Aorta (tissue), 5 donors: ENCODE results near the gene SYNJ2. TPM values are rescaled to one million over a fixed set of nuclear protein-coding genes. Genes with fewer than 3 reads are reported as not detected.

Experiments
- ATAC-seq: fragments of 200-7000 bp; cut with Tn5 transposase; one replicate; pipeline ENCODE4 v1.9.1; 2022; ENCODE audit warnings: moderate library complexity; ENCODE audit not compliant: low FRiP score
- DNase-seq, 2 donors: peaks; one replicate each; pipeline ENCODE4 v3.0.0-alpha.2; 2020
- H3K27ac ChIP-seq, 2 donors: one replicate each; pipeline ENCODE4 v1.5.1; 2013; ENCODE audit warnings: low read length in 2 of 2, mild to moderate bottlenecking in 2 of 2, moderate library complexity in 2 of 2, control low read depth in 1 of 2, inconsistent platforms in 1 of 2, low read depth in 1 of 2
- H3K27me3 ChIP-seq, 2 donors: one replicate each; pipeline ENCODE4 v1.6.1; 2013; ENCODE audit warnings: control low read depth in 1 of 2, low read length in 1 of 2, mild to moderate bottlenecking in 1 of 2, moderate library complexity in 1 of 2; ENCODE audit not compliant: insufficient read depth in 2 of 2, control insufficient read depth in 1 of 2
- H3K36me3 ChIP-seq, 2 donors: one replicate each; pipeline ENCODE4 v1.6.1; 2013; ENCODE audit warnings: control low read depth in 1 of 2, low read length in 1 of 2, mild to moderate bottlenecking in 1 of 2; ENCODE audit not compliant: insufficient read depth in 2 of 2, control insufficient read depth in 1 of 2
- H3K4me1 ChIP-seq, 2 donors: one replicate each; pipeline ENCODE4 v1.6.1; 2013; ENCODE audit warnings: low read length in 2 of 2, control low read depth in 1 of 2, mild to moderate bottlenecking in 1 of 2, moderate library complexity in 1 of 2; ENCODE audit not compliant: insufficient read depth in 2 of 2, control insufficient read depth in 1 of 2
- H3K4me3 ChIP-seq, 2 donors: one replicate each; pipeline ENCODE4 v1.5.1; 2013; ENCODE audit warnings: low read length in 2 of 2, control low read depth in 1 of 2, mild to moderate bottlenecking in 1 of 2
- H3K9me3 ChIP-seq: one replicate; pipeline ENCODE4 v1.6.1; 2013; ENCODE audit warnings: mild to moderate bottlenecking, low read length; ENCODE audit not compliant: control insufficient read depth
- WGBS, 2 donors: extraction: QIAGEN DNeasy Blood & Tissue Kit; methylation state at CpG; one replicate each; pipeline ENCODE4 v1.1.7; 2013; 5-methylcytosine and 5-hydroxymethylcytosine counted together
- intact Hi-C, 2 donors: fragments of 100-400 bp; cut with DNase I; formaldehyde crosslinking; loops; one replicate each; pipeline versions ENCODE4 v1.14.2 to v1.15.0; 2022
- polyA plus RNA-seq, 2 donors: library from polyadenylated mRNA; stranded (reverse); fragments of 200-250 nt; gene quantifications; one replicate each; pipeline ENCODE4 v1.2.3, GENCODE V29; 2013
- total RNA-seq, 2 donors: library from RNA; stranded (reverse); fragmentation: NEBNext Ultra II Directional; extraction: Animal tissue kit (Norgen Biotek cat#: 25700); gene quantifications; one replicate each; pipeline ENCODE4 v1.2.1, GENCODE V29; 2021
- donor health status: healthy with polysubstance abuse.
- donor health status: Bipolar disorder and iron deficiency.
- donor health status: DM: no; HTN: no; CAD: no.
- donor health status: DM: no; HTN: no; CAD: no.
- donor health status: DM: yes; HTN: yes; CAD: no.

Gene SYNJ2
- total and polyA plus RNA-seq, 4 donors, result 8.6 to 38.7 (median 22.4) TPM

GRCh38 chr6:157997893-157998608 is 16.4 kb downstream of the SYNJ2 start:
- Histone ChIP-seq H3K4me3 (no peak overlapping the region), H3K27ac (no peak overlapping the region), H3K4me1 (peaks cover 0 to 4% of the 10 kb centered on the region in 2 donors), H3K36me3 (no peaks in the 10 kb centered on the region), H3K9me3 (no peaks in the 10 kb centered on the region), H3K27me3 (no peaks in the 10 kb centered on the region)
- no peak for ATAC-seq
- 79 to 87% methylated on average over 6 of the region's 6 CpGs for WGBS, 2 donors
- intact Hi-C loops, result loop anchor here in 1 of 2 donors (2.0 kb wide), 1 partner anchor 15 kb away; no protein-coding TSS in a partner anchor
- DNase-seq, result peak in 1 of 2 donors; percentile 31

- H3K4me1 ChIP-seq, result peaks cover 0 to 4% of the 10 kb centered on the region in 2 donors
- ATAC-seq, result no peak
- no peaks in the 10 kb centered on the region for H3K9me3 ChIP-seq
Measured at GRCh38 chr6:157998707-157999167, 17.1 kb downstream of the SYNJ2 start.

GRCh38 chr6:157999168-158000051 is 17.7 kb downstream of the SYNJ2 start:
- DNase-seq (peak; percentile 17 to 62), ATAC-seq (no peak)
- intact Hi-C loops, result loop anchor here (2.0 to 5.0 kb wide), 3 partner anchors 17 to 68 kb away; no protein-coding TSS in a partner anchor
- peaks cover 0 to 4% of the 10 kb centered on the region in 2 donors for H3K4me1 ChIP-seq
- no peaks in the 10 kb centered on the region for H3K9me3 ChIP-seq
- 51 to 55% methylated on average over 12 of the region's 12 CpGs for WGBS, 2 donors
- no peaks in the 10 kb centered on the region for H3K36me3 ChIP-seq
- peak overlapping the region in 1 of 2 donors; percentile 49 for H3K27ac ChIP-seq
- no peak overlapping the region for H3K4me3 ChIP-seq
- no peaks in the 10 kb centered on the region for H3K27me3 ChIP-seq

More at GRCh38 chr6:157998707-157999167, 17.1 kb downstream of the SYNJ2 start:
- DNase-seq, result no peak
- WGBS, 2 donors, result 89% methylated on average over 7 of the region's 7 CpGs
- H3K4me3 ChIP-seq, result no peak overlapping the region
- no peak overlapping the region for H3K27ac ChIP-seq
- H3K36me3 ChIP-seq, result no peaks in the 10 kb centered on the region
- intact Hi-C loops, result loop anchor here in 1 of 2 donors (2.0 kb wide), 1 partner anchor 16 kb away; no protein-coding TSS in a partner anchor
- H3K27me3 ChIP-seq, result no peaks in the 10 kb centered on the region

- Histone ChIP-seq H3K4me1 (peaks cover 0 to 4% of the 10 kb centered on the region in 2 donors), H3K9me3 (no peaks in the 10 kb centered on the region), H3K4me3 (no peak overlapping the region), H3K27ac (peak overlapping the region; percentile 34 to 62), H3K27me3 (no peaks in the 10 kb centered on the region), H3K36me3 (no peaks in the 10 kb centered on the region)
- intact Hi-C loops, result loop anchor here (5.0 kb wide), 2 partner anchors 42 to 67 kb away; no protein-coding TSS in a partner anchor
- 91 to 93% methylated on average over 17 of the region's 17 CpGs for whole genome bisulfite sequencing, 2 donors
- ATAC-seq (no peak), DNase-seq (peak in 1 of 2 donors; percentile 68)
Measured at GRCh38 chr6:158000530-158001307, 19.1 kb downstream of the SYNJ2 start.

GRCh38 chr6:158002249-158002950 is 20.7 kb downstream of the SYNJ2 start:
- intact Hi-C loops, result loop anchor here (2.0 to 5.0 kb wide), 3 partner anchors 16 to 65 kb away; no protein-coding TSS in a partner anchor
- WGBS, 2 donors, result 69 to 72% methylated on average over 6 of the region's 6 CpGs
- peak; percentile 22 to 46 for DNase-seq
- ATAC-seq, result peak; percentile 20
- peaks cover 0 to 4% of the 10 kb centered on the region in 2 donors for H3K4me1 ChIP-seq
- H3K27ac ChIP-seq, result peak overlapping the region; percentile 82 to 96
- no peaks in the 10 kb centered on the region for H3K27me3 ChIP-seq
- no peak overlapping the region for H3K4me3 ChIP-seq
- H3K9me3 ChIP-seq, result no peaks in the 10 kb centered on the region
- H3K36me3 ChIP-seq, result no peaks in the 10 kb centered on the region

- H3K4me3 ChIP-seq, result no peak overlapping the region
- DNase-seq (peak; percentile 83 to 86), ATAC-seq (peak; percentile 91)
- 2 to 5% methylated on average over 15 of the region's 15 CpGs for WGBS, 2 donors
- H3K4me1 ChIP-seq, result peaks cover 0 to 4% of the 10 kb centered on the region in 2 donors
- intact Hi-C loops, result loop anchor here (2.0 to 5.0 kb wide), 3 partner anchors 16 to 64 kb away; no protein-coding TSS in a partner anchor
- H3K9me3 ChIP-seq, result no peaks in the 10 kb centered on the region
- no peaks in the 10 kb centered on the region for H3K27me3 ChIP-seq
- H3K36me3 ChIP-seq, result no peaks in the 10 kb centered on the region
- H3K27ac ChIP-seq, result peak overlapping the region; percentile 90 to 96
Measured at GRCh38 chr6:158002951-158003853, 21.5 kb downstream of the SYNJ2 start.
